Kidney (tissue), 14 donors: ENCODE data around the gene MBD5. TPM values are rescaled to one million over a fixed set of nuclear protein-coding genes. Genes with fewer than 3 reads are reported as not detected.

Experiments used
- DNase-seq, 5 donors: peaks; one replicate each; pipeline ENCODE4 v3.0.0-alpha.2; 2013 to 2020
- FAIRE-seq: peaks from 2 replicates; lab custom pipeline; 2012; peaks lifted over from hg19 to GRCh38; lab: Jason Lieb, UNC
- H3K27ac ChIP-seq, 2 donors: one replicate each; pipeline ENCODE4 v1.7.0; 2013; ENCODE audit warnings: low read depth in 2 of 2, low read length in 2 of 2, inconsistent platforms in 1 of 2
- H3K27me3 ChIP-seq: one replicate; pipeline ENCODE4 v1.7.1; 2013; ENCODE audit warnings: low read length, inconsistent platforms; ENCODE audit not compliant: control insufficient read depth, insufficient read depth
- H3K36me3 ChIP-seq, 3 donors: one replicate each; pipeline versions ENCODE4 v1.7.0 to v1.7.1; 2013; ENCODE audit warnings: low read length in 3 of 3, control low read depth in 1 of 3, inconsistent platforms in 1 of 3; ENCODE audit not compliant: insufficient read depth in 3 of 3, control insufficient read depth in 2 of 3
- H3K4me1 ChIP-seq, 3 donors: one replicate each; pipeline versions ENCODE4 v1.7.0 to v1.7.1; 2013; ENCODE audit warnings: low read length in 3 of 3, inconsistent platforms in 1 of 3, low read depth in 1 of 3; ENCODE audit not compliant: control insufficient read depth in 2 of 3, insufficient read depth in 2 of 3
- H3K4me3 ChIP-seq, 3 donors: one replicate each; pipeline versions ENCODE4 v1.7.0 to v1.8.1; 2013; ENCODE audit warnings: low read length in 3 of 3, control low read depth in 1 of 3, inconsistent platforms in 1 of 3
- H3K9ac ChIP-seq, 3 donors: one replicate each; pipeline versions ENCODE4 v1.7.0 to v1.7.1; 2013; ENCODE audit warnings: low read length in 3 of 3, control low read depth in 1 of 3, inconsistent platforms in 1 of 3
- H3K9me3 ChIP-seq, 3 donors: one replicate each; pipeline versions ENCODE4 v1.7.0 to v1.7.1; 2013; ENCODE audit warnings: low read length in 3 of 3, control low read depth in 1 of 3, inconsistent platforms in 1 of 3; ENCODE audit not compliant: control insufficient read depth in 2 of 3, insufficient read depth in 1 of 3
- intact Hi-C: fragments of 100-400 bp; cut with DNase I; formaldehyde crosslinking; loops from one replicate; pipeline ENCODE4 v1.11.1; 2022
- polyA plus RNA-seq: library from polyadenylated mRNA; stranded (reverse); fragments of 350-450 nt; fragmentation: Illumina TruSeq; extraction: RNeasy Lipid Tissue Mini Kit (QIAGEN cat#74804); gene quantifications from one replicate; pipeline ENCODE4 v1.2.3, GENCODE V29; 2014; ENCODE audit warnings: low read depth, low replicate concordance; ENCODE audit not compliant: insufficient read depth
- total RNA-seq: library from RNA; stranded (reverse); fragmentation: NEBNext Ultra II Directional; extraction: Animal tissue kit (Norgen Biotek cat#: 25700); gene quantifications from one replicate; pipeline ENCODE4 v1.2.1, GENCODE V29; 2021
- TF ChIP-seq, protein P1 (sequence below): IDR thresholded peaks from 3 replicates; pipeline ENCODE4 v1.5.1; 2012; ENCODE audit warnings: mild to moderate bottlenecking, moderate library complexity, borderline replicate concordance; ENCODE audit not compliant: insufficient read depth; ENCODE audit errors: extremely low read depth
- donor health status: control.
- donor health status: control.
- donor health status: control.
- donor health status: control.
- donor health status: control.
- donor health status: DM: yes; HTN: yes; CAD: no.
- donor health status: Normal renal cell carcinoma (clear cell type).

Gene MBD5
- total and polyA plus RNA-seq, 2 donors from 2014 or later = 6.9 to 66.8 TPM

DNA sequence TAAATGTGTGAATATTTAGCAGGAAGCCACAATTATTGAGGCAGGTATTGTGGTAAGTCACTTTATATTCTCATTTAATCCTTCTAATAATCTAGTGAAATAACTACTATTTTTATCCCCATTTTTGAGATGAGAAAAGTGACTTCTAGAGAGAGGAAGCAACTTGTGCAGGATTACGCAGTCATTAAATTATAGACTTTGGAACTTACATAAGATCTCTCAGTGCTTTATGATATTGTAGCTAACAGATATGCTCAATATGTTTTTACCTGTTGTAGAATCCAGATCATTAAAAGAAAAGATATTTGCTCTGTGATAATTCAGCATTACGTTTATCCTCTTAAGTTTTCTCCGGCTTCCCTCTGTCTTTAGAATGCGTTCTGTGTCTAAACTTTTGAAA, 50.5 kb downstream of the MBD5 start:
- TF ChIP-seq, protein P1, sequence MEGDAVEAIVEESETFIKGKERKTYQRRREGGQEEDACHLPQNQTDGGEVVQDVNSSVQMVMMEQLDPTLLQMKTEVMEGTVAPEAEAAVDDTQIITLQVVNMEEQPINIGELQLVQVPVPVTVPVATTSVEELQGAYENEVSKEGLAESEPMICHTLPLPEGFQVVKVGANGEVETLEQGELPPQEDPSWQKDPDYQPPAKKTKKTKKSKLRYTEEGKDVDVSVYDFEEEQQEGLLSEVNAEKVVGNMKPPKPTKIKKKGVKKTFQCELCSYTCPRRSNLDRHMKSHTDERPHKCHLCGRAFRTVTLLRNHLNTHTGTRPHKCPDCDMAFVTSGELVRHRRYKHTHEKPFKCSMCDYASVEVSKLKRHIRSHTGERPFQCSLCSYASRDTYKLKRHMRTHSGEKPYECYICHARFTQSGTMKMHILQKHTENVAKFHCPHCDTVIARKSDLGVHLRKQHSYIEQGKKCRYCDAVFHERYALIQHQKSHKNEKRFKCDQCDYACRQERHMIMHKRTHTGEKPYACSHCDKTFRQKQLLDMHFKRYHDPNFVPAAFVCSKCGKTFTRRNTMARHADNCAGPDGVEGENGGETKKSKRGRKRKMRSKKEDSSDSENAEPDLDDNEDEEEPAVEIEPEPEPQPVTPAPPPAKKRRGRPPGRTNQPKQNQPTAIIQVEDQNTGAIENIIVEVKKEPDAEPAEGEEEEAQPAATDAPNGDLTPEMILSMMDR = no peak
- no peak for FAIRE-seq

GRCh38 chr2:148096012-148096411, 75.1 kb downstream of the MBD5 start:
- Histone ChIP-seq H3K9me3 (no peaks in the 10 kb centered on the region), H3K4me1 (no peaks in the 10 kb centered on the region), H3K4me3 (no peak overlapping the region), H3K36me3 (no peaks in the 10 kb centered on the region), H3K27me3 (no peaks in the 10 kb centered on the region), H3K9ac (no peak overlapping the region), H3K27ac (no peak overlapping the region)
- intact Hi-C loops = no loop called here
- TF ChIP-seq, protein P1 = no peak
- FAIRE-seq (no peak), DNase-seq (no peak)

More for the DNA sequence above, 50.5 kb downstream of the MBD5 start:
- intact Hi-C loops = no loop called here
- Histone ChIP-seq H3K9me3 (no peaks in the 10 kb centered on the region), H3K4me1 (no peaks in the 10 kb centered on the region), H3K9ac (no peak overlapping the region), H3K27ac (no peak overlapping the region), H3K36me3 (no peaks in the 10 kb centered on the region), H3K4me3 (no peak overlapping the region), H3K27me3 (no peaks in the 10 kb centered on the region)
- no peak for DNase-seq

DNA sequence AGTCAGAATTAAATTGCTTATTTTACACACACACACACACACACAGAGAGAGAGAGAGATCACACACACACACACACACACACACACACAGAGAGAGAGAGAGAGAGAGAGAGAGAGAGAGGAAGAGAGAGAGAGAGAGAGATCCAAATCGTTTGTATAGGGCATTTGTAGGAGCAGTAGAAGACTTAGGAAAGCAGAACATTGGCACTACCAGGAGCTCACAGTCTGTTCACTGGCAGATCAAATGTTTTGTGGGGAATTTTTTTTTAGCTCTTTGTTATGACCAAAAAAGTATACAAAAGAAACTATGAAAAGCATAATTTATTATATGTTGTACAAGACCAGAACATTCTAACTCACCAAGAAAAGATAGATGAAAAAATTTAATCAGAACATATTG, 81.8 kb downstream of the MBD5 start:
- Histone ChIP-seq H3K27me3 (no peaks in the 10 kb centered on the region), H3K9ac (no peak overlapping the region), H3K27ac (no peak overlapping the region), H3K9me3 (no peaks in the 10 kb centered on the region), H3K4me3 (no peak overlapping the region), H3K36me3 (no peaks in the 10 kb centered on the region), H3K4me1 (no peaks in the 10 kb centered on the region)
- TF ChIP-seq, protein P1 = no peak
- FAIRE-seq (no peak), DNase-seq (no peak)
- intact Hi-C loops = no loop called here

GRCh38 chr2:148103946-148104345, 83.1 kb downstream of the MBD5 start:
- no peak for FAIRE-seq
- no peaks in the 10 kb centered on the region for H3K9me3 ChIP-seq
- H3K9ac ChIP-seq = no peak overlapping the region
- no peak overlapping the region for H3K4me3 ChIP-seq
- no peaks in the 10 kb centered on the region for H3K27me3 ChIP-seq
- no peak for DNase-seq
- no peaks in the 10 kb centered on the region for H3K36me3 ChIP-seq
- intact Hi-C loops = no loop called here
- H3K27ac ChIP-seq = no peak overlapping the region
- TF ChIP-seq, protein P1 = no peak
- H3K4me1 ChIP-seq = no peaks in the 10 kb centered on the region
